Breast epithelium (tissue), 3 donors: ENCODE measurements around the gene PTPRH.

Source experiments
- POLR2A ChIP-seq: fragments of 450-650 bp; IDR thresholded peaks from one replicate; pipeline ENCODE4 v1.6.1; 2016; ENCODE audit warnings: antibody characterized with exemption, mild to moderate bottlenecking, moderate library complexity
- TF ChIP-seq, protein P1 (sequence below), 3 donors: fragments of 450-650 bp; IDR thresholded peaks; one replicate each; pipeline ENCODE4 v1.5.1; 2016 to 2017; ENCODE audit warnings: antibody characterized with exemption in 3 of 3, mild to moderate bottlenecking in 3 of 3, moderate library complexity in 3 of 3

DNA sequence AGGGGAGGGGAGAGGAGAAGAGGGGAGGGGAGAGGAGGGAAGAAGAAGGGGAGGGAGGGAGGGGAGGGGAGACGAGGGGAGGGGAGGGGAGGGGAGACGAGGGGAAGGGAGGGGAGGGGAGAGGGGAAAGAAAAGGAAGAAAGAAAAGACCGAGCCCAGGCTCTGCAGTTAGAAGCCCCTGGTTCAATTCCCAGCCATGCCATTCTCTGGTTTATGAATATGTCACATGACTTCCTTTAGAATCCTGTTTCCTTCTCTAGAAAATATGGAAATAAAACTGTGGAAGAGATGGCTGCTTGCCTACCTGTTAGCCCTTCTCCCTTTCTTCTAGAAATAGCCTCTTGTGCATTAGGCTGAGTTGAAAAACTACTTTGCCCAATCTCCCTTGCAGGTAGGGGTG, 74.6 kb downstream of the PTPRH start:
- TF ChIP-seq, protein P1, sequence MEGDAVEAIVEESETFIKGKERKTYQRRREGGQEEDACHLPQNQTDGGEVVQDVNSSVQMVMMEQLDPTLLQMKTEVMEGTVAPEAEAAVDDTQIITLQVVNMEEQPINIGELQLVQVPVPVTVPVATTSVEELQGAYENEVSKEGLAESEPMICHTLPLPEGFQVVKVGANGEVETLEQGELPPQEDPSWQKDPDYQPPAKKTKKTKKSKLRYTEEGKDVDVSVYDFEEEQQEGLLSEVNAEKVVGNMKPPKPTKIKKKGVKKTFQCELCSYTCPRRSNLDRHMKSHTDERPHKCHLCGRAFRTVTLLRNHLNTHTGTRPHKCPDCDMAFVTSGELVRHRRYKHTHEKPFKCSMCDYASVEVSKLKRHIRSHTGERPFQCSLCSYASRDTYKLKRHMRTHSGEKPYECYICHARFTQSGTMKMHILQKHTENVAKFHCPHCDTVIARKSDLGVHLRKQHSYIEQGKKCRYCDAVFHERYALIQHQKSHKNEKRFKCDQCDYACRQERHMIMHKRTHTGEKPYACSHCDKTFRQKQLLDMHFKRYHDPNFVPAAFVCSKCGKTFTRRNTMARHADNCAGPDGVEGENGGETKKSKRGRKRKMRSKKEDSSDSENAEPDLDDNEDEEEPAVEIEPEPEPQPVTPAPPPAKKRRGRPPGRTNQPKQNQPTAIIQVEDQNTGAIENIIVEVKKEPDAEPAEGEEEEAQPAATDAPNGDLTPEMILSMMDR (IDR thresholded peaks at IDR 0.05): no peak
- TF ChIP-seq POLR2A: no peak
